Esophagus squamous epithelium (tissue), 5 donors: ENCODE results near the gene EIF3I. TPM values are rescaled to one million over a fixed set of nuclear protein-coding genes. Genes with fewer than 3 reads are reported as not detected.

ENCODE experiments used
- DNase-seq: peaks from one replicate; lab custom pipeline; 2025; lab: John Stamatoyannopoulos, UW
- H3K27ac ChIP-seq, 4 donors: fragments of 200-600 bp; sonication (generic); one replicate each; pipeline ENCODE4 v1.5.1; 2016 to 2019; ENCODE audit warnings: mild to moderate bottlenecking in 1 of 4
- H3K27me3 ChIP-seq, 4 donors: fragments of 200-600 bp; sonication (generic); 1 replicate in 3 of 4; 2 replicates in 1 of 4; pipeline versions ENCODE4 v1.5.1 to v1.6.0; 2017 to 2021; ENCODE audit warnings: antibody characterized with exemption in 1 of 4
- H3K36me3 ChIP-seq, 3 donors: fragments of 200-600 bp; sonication (generic); one replicate each; pipeline ENCODE4 v1.5.1; 2016 to 2019
- H3K4me1 ChIP-seq, 3 donors: fragments of 200-600 bp; sonication (generic); one replicate each; pipeline ENCODE4 v1.5.1; 2017 to 2019
- H3K4me3 ChIP-seq, 4 donors: fragments of 200-600 bp; sonication (generic); 1 replicate in 3 of 4; 2 replicates in 1 of 4; pipeline ENCODE4 v1.5.1; 2016 to 2019; ENCODE audit warnings: mild to moderate bottlenecking in 2 of 4, moderate library complexity in 1 of 4
- H3K9me3 ChIP-seq, 3 donors: fragments of 200-600 bp; sonication (generic); one replicate each; pipeline ENCODE4 v1.5.1; 2016 to 2019
- CTCF ChIP-seq, 6 experiments: fragments of 450-650 bp in 4 of 6; fragments of 200-600 bp in 2 of 6; sonication (generic) in 2 of 6; IDR thresholded peaks; one replicate each; pipeline ENCODE4 v1.5.1; 2016 to 2019; ENCODE audit warnings: antibody characterized with exemption in 6 of 6, mild to moderate bottlenecking in 4 of 6, moderate library complexity in 4 of 6
- POLR2A ChIP-seq, 4 donors: fragments of 450-650 bp; IDR thresholded peaks; one replicate each; pipeline ENCODE4 v1.6.1; 2017; ENCODE audit warnings: antibody characterized with exemption in 4 of 4, mild to moderate bottlenecking in 4 of 4, moderate library complexity in 3 of 4
- WGBS, 2 donors: methylation state at CpG; one replicate each; pipeline ENCODE4 v1.1.5; 2018; 5-methylcytosine and 5-hydroxymethylcytosine counted together
- intact Hi-C: fragments of 100-400 bp; cut with DNase I; formaldehyde crosslinking; loops from one replicate; pipeline ENCODE4 v1.15.0; 2022
- total RNA-seq, 4 donors: library from RNA; depleted of rRNA; stranded (reverse); fragments of >200 nt; gene quantifications; one replicate each; pipeline ENCODE4 v1.1.0, GENCODE V29; 2016
- donor health status: DM: yes; HTN: yes; CAD: no.

Gene EIF3I
- total RNA-seq, 4 donors from 2014 or later = 143 to 220 (median 202) TPM

DNA sequence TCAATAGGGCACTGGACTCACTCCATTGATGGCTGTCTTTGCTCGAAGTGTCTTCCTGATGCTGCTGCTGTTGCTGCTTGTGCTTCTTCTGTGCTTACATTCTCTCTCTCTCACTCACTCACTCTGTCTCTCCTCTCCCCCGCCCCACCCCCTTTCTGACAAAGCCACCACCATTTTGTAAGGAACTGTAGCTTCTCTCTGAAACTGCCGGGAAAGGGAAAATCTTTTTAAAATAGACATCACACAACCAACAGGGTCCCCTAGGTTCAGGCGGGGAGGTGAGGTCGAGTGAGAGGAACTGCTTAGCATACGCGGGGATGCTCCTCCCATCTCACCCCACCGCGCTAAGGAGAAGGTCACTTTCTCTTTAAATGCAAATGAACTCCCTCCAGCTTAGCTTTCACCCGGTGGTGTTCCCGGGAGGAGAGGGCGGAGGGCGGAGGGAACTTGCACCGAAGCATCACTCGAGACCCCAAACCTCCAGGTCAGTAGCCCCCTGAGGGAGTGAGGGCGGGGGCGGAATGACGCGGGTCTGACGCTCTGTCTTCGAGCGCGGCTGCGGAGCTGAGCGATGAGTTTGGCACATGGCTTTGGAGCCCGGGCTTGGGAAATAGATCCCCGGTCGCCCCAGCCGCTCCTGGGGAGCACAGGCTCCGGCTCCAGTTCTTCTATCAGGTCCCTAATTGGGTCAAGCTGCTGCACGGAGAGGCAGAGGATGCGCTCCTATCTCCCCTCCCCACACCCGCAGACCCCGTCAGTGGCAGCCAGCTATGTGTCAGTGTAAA, 21.8 kb upstream of the EIF3I start, which contains the start of gene CCDC28B:
TSS of gene CCDC28B (plus strand) at position 370 of the 785 bp plus-strand sequence. CDS start 1,341 bp downstream, outside the sequence.
- Histone ChIP-seq H3K27ac (peak within 1 kb of the TSS; percentile 74 to 91 (median 85)), H3K36me3 (peaks cover 10 to 31% (median 15%) of the 10 kb centered on the region in 3 donors), H3K9me3 (no peaks in the 10 kb centered on the region), H3K4me3 (peak within 1 kb of the TSS; percentile 52 to 88 (median 63)), H3K27me3 (no peaks in the 10 kb centered on the region), H3K4me1 (peaks cover 7 to 51% (median 31%) of the 10 kb centered on the region in 3 donors)
- TF ChIP-seq CTCF (IDR thresholded peaks at IDR 0.05) (no peak), POLR2A (IDR thresholded peaks at IDR 0.05) (peak in 1 of 4 donors; percentile 5)
- WGBS, 2 donors = 0 to 2% methylated on average over 9 of the region's 34 CpGs
- intact Hi-C loops = no loop called here
- DNase-seq = no peak

GRCh38 chr1:32201011-32201855, 21.0 kb upstream of the EIF3I start:
- Histone ChIP-seq H3K4me1 (peaks cover 13 to 53% (median 33%) of the 10 kb centered on the region in 3 donors), H3K9me3 (no peaks in the 10 kb centered on the region), H3K4me3 (peak overlapping the region; percentile 52 to 88 (median 63)), H3K27ac (peak overlapping the region; percentile 74 to 91 (median 85)), H3K27me3 (no peaks in the 10 kb centered on the region), H3K36me3 (peaks cover 2 to 23% (median 9%) of the 10 kb centered on the region in 3 donors)
- TF ChIP-seq POLR2A (IDR thresholded peaks at IDR 0.05) = peak in 1 of 4 donors; percentile 13
- TF ChIP-seq CTCF (IDR thresholded peaks at IDR 0.05) = no peak
- peak; percentile 23 for DNase-seq
- WGBS, 2 donors = 0 to 7% methylated on average over 9 to 10 of the region's 26 CpGs
- intact Hi-C loops = no loop called here

GRCh38 chr1:32204943-32205361, 17.3 kb upstream of the EIF3I start:
- H3K27me3 ChIP-seq = no peaks in the 10 kb centered on the region
- H3K9me3 ChIP-seq = no peaks in the 10 kb centered on the region
- 9 to 37% methylated on average over 20 to 24 of the region's 26 CpGs for WGBS, 2 donors
- intact Hi-C loops = no loop called here
- H3K27ac ChIP-seq = peak overlapping the region; percentile 40 to 76 (median 61)
- DNase-seq = no peak
- H3K4me3 ChIP-seq = peak overlapping the region; percentile 40 to 69 (median 67)
- H3K4me1 ChIP-seq = peaks cover 8 to 55% (median 28%) of the 10 kb centered on the region in 3 donors
- H3K36me3 ChIP-seq = no peaks in the 10 kb centered on the region
- TF ChIP-seq CTCF (IDR thresholded peaks at IDR 0.05) (no peak), POLR2A (IDR thresholded peaks at IDR 0.05) (no peak)

GRCh38 chr1:32205401-32206370, 16.5 kb upstream of the EIF3I start, which contains the start of gene IQCC:
Gene IQCC, plus strand, starts transcription at chr1:32205671. Its CDS starts 11 bp downstream, at chr1:32205682.
- intact Hi-C loops = no loop called here
- peak within 1 kb of the TSS; percentile 40 to 76 (median 61) for H3K27ac ChIP-seq
- H3K4me1 ChIP-seq = peaks cover 7 to 48% (median 25%) of the 10 kb centered on the region in 3 donors
- H3K36me3 ChIP-seq = no peaks in the 10 kb centered on the region
- H3K4me3 ChIP-seq = peak within 1 kb of the TSS; percentile 40 to 69 (median 67)
- no peaks in the 10 kb centered on the region for H3K27me3 ChIP-seq
- DNase-seq = peak; percentile 33
- TF ChIP-seq CTCF (IDR thresholded peaks at IDR 0.05) (no peak), POLR2A (IDR thresholded peaks at IDR 0.05) (peak in 2 of 4 donors; percentile 40 to 42)
- no peaks in the 10 kb centered on the region for H3K9me3 ChIP-seq
- WGBS, 2 donors = 0 to 2% methylated on average over 25 to 38 of the region's 77 CpGs
